GM12878 (cell line): ENCODE results near the gene SPOCD1. TPM values are rescaled to one million over a fixed set of nuclear protein-coding genes. Genes with fewer than 3 reads are reported as not detected.

Experiments
- ATAC-seq: fragments of 200-7000 bp; cut with Tn5 transposase; 3 replicates; pipeline ENCODE4 v1.9.1; 2020; ENCODE audit warnings: mild to moderate bottlenecking, moderate library complexity
- BruUV-seq: library from RNA; stranded (reverse); fragments of 400-500 nt; replicated peaks from 2 replicates; lab custom pipeline; 2021; lab: Mats Ljungman, UMichigan
- CTCF ChIA-PET: fragments of 300-600 bp; sonication (Branson Sonifier 250); formaldehyde crosslinking; extraction: SDS; loops from one replicate; lab custom pipeline; 2021; ENCODE audit warnings: inconsistent platforms; lab: Yijun Ruan, JAX
- POLR2A ChIA-PET: fragments of 350-600 bp; formaldehyde crosslinking; extraction: SDS; loops from one replicate; lab custom pipeline; 2021; ENCODE audit warnings: inconsistent platforms; lab: Charles Lee
- RAD21 ChIA-PET: fragments of 300-600 bp; sonication (Branson Sonifier 250); formaldehyde crosslinking; loops from one replicate; lab custom pipeline; 2023; ENCODE audit warnings: antibody characterized with exemption; ENCODE audit not compliant: unreplicated experiment; lab: Charles Lee
- SMC1A ChIA-PET: fragments of 300-600 bp; sonication (Branson Sonifier 250); formaldehyde crosslinking; loops from one replicate; lab custom pipeline; 2023; ENCODE audit not compliant: unreplicated experiment, uncharacterized antibody; lab: Charles Lee
- DNase-seq: peaks from one replicate; pipeline ENCODE4 v3.0.0-alpha.2; 2011; ENCODE audit warnings: low read depth, low spot score
- FAIRE-seq: peaks from 3 replicates; lab custom pipeline; 2011; peaks lifted over from hg19 to GRCh38; lab: Jason Lieb, UNC
- H2AFZ ChIP-seq: 2 replicates; pipeline ENCODE4 v1.6.0; 2011; ENCODE audit warnings: low read depth, low read length, control low read depth; ENCODE audit not compliant: control insufficient read depth
- H3K27ac ChIP-seq: 2 replicates; pipeline ENCODE4 v1.5.1; 2011; ENCODE audit warnings: control low read depth; ENCODE audit not compliant: control insufficient read depth, insufficient read depth
- H3K27me3 ChIP-seq, 2 experiments: replicated peaks in 1 of 2; 2 replicates each; pipeline versions ENCODE4 v1.6.0 to v1.6.1; 2011; ENCODE audit warnings: low read length in 1 of 2; ENCODE audit not compliant: control insufficient read depth in 2 of 2, insufficient read depth in 2 of 2
- H3K36me3 ChIP-seq, 2 experiments: 2 replicates each; pipeline ENCODE4 v1.5.1; 2011; ENCODE audit warnings: low read length in 1 of 2; ENCODE audit not compliant: control insufficient read depth in 2 of 2, insufficient read depth in 2 of 2
- H3K4me1 ChIP-seq: 2 replicates; pipeline ENCODE4 v1.6.1; 2011; ENCODE audit warnings: mild to moderate bottlenecking, low read length, moderate library complexity, mixed read lengths; ENCODE audit not compliant: control insufficient read depth, insufficient read depth
- H3K4me2 ChIP-seq: 2 replicates; pipeline ENCODE4 v1.6.0; 2011; ENCODE audit warnings: control low read depth; ENCODE audit not compliant: control insufficient read depth, insufficient read depth
- H3K4me3 ChIP-seq: fragments of 200-600 bp; sonication (generic); 2 replicates; pipeline ENCODE4 v1.5.1; 2016
- H3K79me2 ChIP-seq: 2 replicates; pipeline ENCODE4 v1.6.0; 2011; ENCODE audit warnings: low read length; ENCODE audit not compliant: control insufficient read depth, insufficient read depth
- H3K9ac ChIP-seq: 2 replicates; pipeline ENCODE4 v1.8.0; 2011; ENCODE audit warnings: low read length, control low read depth, mixed read lengths; ENCODE audit not compliant: control insufficient read depth, insufficient read depth
- H3K9me3 ChIP-seq: replicated peaks from 3 replicates; pipeline ENCODE4 v1.5.1; 2011; ENCODE audit warnings: mild to moderate bottlenecking, low read length; ENCODE audit not compliant: control insufficient read depth, insufficient read depth
- H4K20me1 ChIP-seq: 2 replicates; pipeline ENCODE4 v1.6.0; 2011; ENCODE audit not compliant: control insufficient read depth, insufficient read depth
- CHD4 ChIP-seq: fragments of 200-600 bp; sonication (generic); IDR thresholded peaks from 2 replicates; pipeline ENCODE4 v1.6.1; 2016; ENCODE audit warnings: mild to moderate bottlenecking
- EGR1 ChIP-seq, 2 experiments: IDR thresholded peaks; 1 replicate in 1 of 2; 2 replicates in 1 of 2; pipeline ENCODE4 v1.6.1; 2011 to 2012; ENCODE audit warnings: low read depth in 2 of 2, low read length in 2 of 2, borderline replicate concordance in 1 of 2, mild to moderate bottlenecking in 1 of 2, moderate library complexity in 1 of 2
- MYC ChIP-seq: IDR thresholded peaks from 2 replicates; pipeline ENCODE4 v1.6.1; 2011; ENCODE audit warnings: mild to moderate bottlenecking, low read length, moderate library complexity, inconsistent platforms; ENCODE audit not compliant: insufficient read depth, insufficient replicate concordance, insufficient read length, severe bottlenecking
- NFIC ChIP-seq: IDR thresholded peaks from 2 replicates; pipeline ENCODE4 v1.6.1; 2012; ENCODE audit warnings: low read depth, mild to moderate bottlenecking, inconsistent platforms, low read length, moderate library complexity
- PAX5 ChIP-seq: IDR thresholded peaks from 2 replicates; pipeline ENCODE4 v1.6.1; 2011; ENCODE audit warnings: low read depth, low read length, borderline replicate concordance
- RCOR1 ChIP-seq: conservative IDR thresholded peaks from 2 replicates; pipeline ENCODE4 v1.6.1; 2012; ENCODE audit warnings: low read depth, low read length, improper control_type of control experiment
- WGBS: methylation state at CpG from one replicate; pipeline ENCODE4 v1.1.6; 2016; ENCODE audit warnings: low lambda C conversion rate; ENCODE audit not compliant: insufficient replicate concordance, insufficient coverage; ENCODE audit errors: missing lambda C conversion rate; 5-methylcytosine and 5-hydroxymethylcytosine counted together
- in situ Hi-C: fragments of 300-500 bp; cut with MboI; formaldehyde crosslinking; loops from 9 replicates; pipeline ENCODE4 v1.14.3; 2018; ENCODE audit warnings: mixed read lengths
- intact Hi-C: fragments of 100-400 bp; cut with micrococcal nuclease; formaldehyde crosslinking; loops from one replicate; pipeline ENCODE4 v1.14.2; 2022; ENCODE audit not compliant: unreplicated experiment
- polyA plus RNA-seq, 11 experiments: library from polyadenylated mRNA; depleted of rRNA in 4 of 11; unstranded in 6 of 11; stranded (reverse) in 5 of 11; fragments of >200 nt; fragmentation: Nextera tagmentation in 4 of 11; fragmentation: Illumina TruSeq in 1 of 11; extraction: Ambion mirVana in 4 of 11; extraction: Trizol in 1 of 11; gene quantifications; 1 replicate in 1 of 11; 2 replicates in 10 of 11; pipeline versions ENCODE4 v1.2.1 to v1.2.3, GENCODE V29; 2011 to 2016; ENCODE audit warnings: inconsistent platforms in 2 of 11, missing spikeins in 2 of 11, low read depth in 1 of 11
- total RNA-seq, 4 experiments: library from RNA; depleted of rRNA in 3 of 4; stranded (reverse); fragments of >200 nt in 3 of 4; fragmentation: Illumina TruSeq in 1 of 4; extraction: Trizol in 1 of 4; gene quantifications; 2 replicates each; pipeline versions ENCODE4 v1.2.1 to v1.2.3, GENCODE V29; 2013 to 2021
- TF ChIP-seq, protein P1 (sequence below): IDR thresholded peaks from 2 replicates; pipeline ENCODE4 v1.6.1; 2011; ENCODE audit warnings: mild to moderate bottlenecking, low read depth, low read length, moderate library complexity; ENCODE audit not compliant: insufficient replicate concordance
- TF ChIP-seq, protein P2 (sequence below): IDR thresholded peaks from 2 replicates; pipeline ENCODE4 v1.6.1; 2011; ENCODE audit warnings: low read depth, mild to moderate bottlenecking, low read length, moderate library complexity, borderline replicate concordance; ENCODE audit errors: extremely low read depth
- TF ChIP-seq, protein P3 (sequence below): fragments of 150-350 bp; IDR thresholded peaks from 2 replicates; pipeline ENCODE4 v1.6.1; 2016; ENCODE audit warnings: low read depth, low read length

The SPOCD1 gene
- total and polyA plus RNA-seq, 10 of the 15 experiments (the other 5 are each of a cell fraction or from before 2014, with no cell fraction given): 0.02 to 0.65 (median 0.13) TPM; not detected in 4

DNA sequence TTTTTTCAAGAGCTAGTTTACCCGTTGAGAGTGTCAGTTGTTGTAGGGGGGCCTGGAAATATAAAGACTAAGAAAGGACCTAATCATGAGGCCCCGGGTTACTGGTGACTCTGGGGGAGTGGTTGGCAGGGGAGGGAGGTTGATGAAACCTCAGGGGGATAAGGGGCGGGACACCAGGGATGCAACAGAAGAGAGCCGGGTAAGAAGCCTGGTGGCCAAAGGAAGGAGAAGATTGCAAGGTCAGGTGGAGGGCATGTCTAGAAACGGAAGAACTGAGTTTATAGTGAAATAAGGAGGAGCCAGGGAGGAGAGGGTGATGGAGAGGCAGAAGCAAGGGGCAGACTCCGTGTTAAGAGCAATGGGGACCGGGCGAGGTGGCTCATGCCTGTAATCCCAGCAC lies 12.5 kb upstream of the SPOCD1 start (continued):
- TF ChIP-seq, protein P1, sequence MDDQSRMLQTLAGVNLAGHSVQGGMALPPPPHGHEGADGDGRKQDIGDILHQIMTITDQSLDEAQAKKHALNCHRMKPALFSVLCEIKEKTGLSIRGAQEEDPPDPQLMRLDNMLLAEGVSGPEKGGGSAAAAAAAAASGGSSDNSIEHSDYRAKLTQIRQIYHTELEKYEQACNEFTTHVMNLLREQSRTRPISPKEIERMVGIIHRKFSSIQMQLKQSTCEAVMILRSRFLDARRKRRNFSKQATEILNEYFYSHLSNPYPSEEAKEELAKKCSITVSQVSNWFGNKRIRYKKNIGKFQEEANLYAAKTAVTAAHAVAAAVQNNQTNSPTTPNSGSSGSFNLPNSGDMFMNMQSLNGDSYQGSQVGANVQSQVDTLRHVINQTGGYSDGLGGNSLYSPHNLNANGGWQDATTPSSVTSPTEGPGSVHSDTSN: no peak
- TF ChIP-seq CHD4: no peak

DNA sequence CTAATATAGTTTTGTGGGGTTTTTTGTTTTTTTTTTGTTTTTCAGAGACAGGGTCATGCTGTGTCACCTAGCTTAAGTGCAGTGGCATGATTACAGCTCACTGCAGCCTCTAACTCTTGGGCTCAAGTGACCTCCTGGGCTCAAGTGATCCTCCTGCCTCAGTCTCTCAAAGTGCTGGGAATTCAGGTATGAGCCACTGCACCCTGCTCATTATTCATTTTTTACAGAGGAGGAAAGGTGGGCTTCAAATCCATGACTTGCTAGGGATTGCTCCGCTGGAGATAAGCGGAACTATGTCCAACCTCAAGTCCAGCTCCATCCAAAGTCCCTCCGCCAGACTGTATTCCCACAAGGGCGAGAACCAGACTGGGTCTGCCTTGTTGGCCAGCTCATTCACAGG lies 8.0 kb upstream of the SPOCD1 start:
- Histone ChIP-seq H3K79me2 (no peaks in the 10 kb centered on the region), H3K4me1 (peaks cover 13% of the 10 kb centered on the region), H3K4me2 (no peak overlapping the region), H3K9ac (no peak overlapping the region), H2AFZ (no peak overlapping the region), H3K36me3 (no peaks in the 10 kb centered on the region), H3K27me3 (no peaks in the 10 kb centered on the region), H3K27ac (no peak overlapping the region), H4K20me1 (no peaks in the 10 kb centered on the region), H3K9me3 (no peaks in the 10 kb centered on the region), H3K4me3 (no peak overlapping the region)
- no TSS peak for BruUV-seq
- 85% methylated on average over 4 of the region's 4 CpGs for WGBS
- TF ChIP-seq NFIC (no peak), EGR1 (IDR thresholded peaks at IDR 0.05; ENCODE audit: borderline replicate concordance in 1 of 2, low read depth in 2 of 2, low read length in 2 of 2) (no peak), RCOR1 (no peak), MYC (no peak), PAX5 (no peak)
- TF ChIP-seq, protein P2, sequence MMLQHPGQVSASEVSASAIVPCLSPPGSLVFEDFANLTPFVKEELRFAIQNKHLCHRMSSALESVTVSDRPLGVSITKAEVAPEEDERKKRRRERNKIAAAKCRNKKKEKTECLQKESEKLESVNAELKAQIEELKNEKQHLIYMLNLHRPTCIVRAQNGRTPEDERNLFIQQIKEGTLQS: no peak
- TF ChIP-seq, protein P3, sequence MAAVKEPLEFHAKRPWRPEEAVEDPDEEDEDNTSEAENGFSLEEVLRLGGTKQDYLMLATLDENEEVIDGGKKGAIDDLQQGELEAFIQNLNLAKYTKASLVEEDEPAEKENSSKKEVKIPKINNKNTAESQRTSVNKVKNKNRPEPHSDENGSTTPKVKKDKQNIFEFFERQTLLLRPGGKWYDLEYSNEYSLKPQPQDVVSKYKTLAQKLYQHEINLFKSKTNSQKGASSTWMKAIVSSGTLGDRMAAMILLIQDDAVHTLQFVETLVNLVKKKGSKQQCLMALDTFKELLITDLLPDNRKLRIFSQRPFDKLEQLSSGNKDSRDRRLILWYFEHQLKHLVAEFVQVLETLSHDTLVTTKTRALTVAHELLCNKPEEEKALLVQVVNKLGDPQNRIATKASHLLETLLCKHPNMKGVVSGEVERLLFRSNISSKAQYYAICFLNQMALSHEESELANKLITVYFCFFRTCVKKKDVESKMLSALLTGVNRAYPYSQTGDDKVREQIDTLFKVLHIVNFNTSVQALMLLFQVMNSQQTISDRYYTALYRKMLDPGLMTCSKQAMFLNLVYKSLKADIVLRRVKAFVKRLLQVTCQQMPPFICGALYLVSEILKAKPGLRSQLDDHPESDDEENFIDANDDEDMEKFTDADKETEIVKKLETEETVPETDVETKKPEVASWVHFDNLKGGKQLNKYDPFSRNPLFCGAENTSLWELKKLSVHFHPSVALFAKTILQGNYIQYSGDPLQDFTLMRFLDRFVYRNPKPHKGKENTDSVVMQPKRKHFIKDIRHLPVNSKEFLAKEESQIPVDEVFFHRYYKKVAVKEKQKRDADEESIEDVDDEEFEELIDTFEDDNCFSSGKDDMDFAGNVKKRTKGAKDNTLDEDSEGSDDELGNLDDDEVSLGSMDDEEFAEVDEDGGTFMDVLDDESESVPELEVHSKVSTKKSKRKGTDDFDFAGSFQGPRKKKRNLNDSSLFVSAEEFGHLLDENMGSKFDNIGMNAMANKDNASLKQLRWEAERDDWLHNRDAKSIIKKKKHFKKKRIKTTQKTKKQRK: no peak
- ATAC-seq: no peak
- POLR2A ChIA-PET: interaction anchor here (0.7 kb wide), 1 partner anchor 78 kb away, joined by 3 read pairs; no protein-coding TSS in a partner anchor
- CTCF ChIA-PET: interaction anchor here (0.6 to 1.8 kb wide), 4 partner anchors 10 to 218 kb away, joined by 3 to 7 read pairs (median 3); no protein-coding TSS in a partner anchor
- intact Hi-C loops (no loop called here), in situ Hi-C loops (no loop called here)
- SMC1A ChIA-PET: interaction anchor here (0.9 kb wide), 1 partner anchor 78 kb away, joined by 3 read pairs; no protein-coding TSS in a partner anchor
- FAIRE-seq: no peak
- RAD21 ChIA-PET: interaction anchor here (1.4 kb wide), 2 partner anchors 90 to 140 kb away, joined by 3 read pairs; no protein-coding TSS in a partner anchor
- DNase-seq: no peak
